Measurements from ENCODE around the gene TEKT3.

TEKT3 gene

GRCh38 chr17:15349119-15349518 lies 7.7 kb upstream of the TEKT3 start:
- DNase-seq (ENCODE audit: low spot score): no peak

- no peak for DNase-seq (ENCODE audit: low spot score)
Observed at GRCh38 chr17:15348021-15348420, 6.6 kb upstream of the TEKT3 start.

- DNase-seq (ENCODE audit: low spot score): no peak
Observed at GRCh38 chr17:15346066-15346595, 4.7 kb upstream of the TEKT3 start.

- no peak for DNase-seq (ENCODE audit: low spot score)
Observed at GRCh38 chr17:15343749-15344148, 2.4 kb upstream of the TEKT3 start.

- DNase-seq (ENCODE audit: low spot score): no peak
Observed at GRCh38 chr17:15342460-15342859, 1.1 kb upstream of the TEKT3 start.

- no peak for DNase-seq (ENCODE audit: low spot score)
Observed at GRCh38 chr17:15341966-15342365, 569 bp upstream of the TEKT3 start.

GRCh38 chr17:15340966-15341365 lies 431 bp downstream of the TEKT3 start:
- no peak for DNase-seq (ENCODE audit: low spot score)

GRCh38 chr17:15335446-15335845 lies 6.0 kb downstream of the TEKT3 start:
- DNase-seq (ENCODE audit: low spot score): no peak

- no peak for DNase-seq (ENCODE audit: low spot score)
Observed at GRCh38 chr17:15334266-15334665, 7.1 kb downstream of the TEKT3 start.

GRCh38 chr17:15332338-15332737 lies 9.1 kb downstream of the TEKT3 start:
- DNase-seq (ENCODE audit: low spot score): no peak

GRCh38 chr17:15323131-15323530 lies 18.3 kb downstream of the TEKT3 start:
- DNase-seq (ENCODE audit: low spot score): no peak

GRCh38 chr17:15321556-15322251 lies 19.7 kb downstream of the TEKT3 start:
- no peak for DNase-seq (ENCODE audit: low spot score)

- DNase-seq (ENCODE audit: low spot score): no peak
Observed at GRCh38 chr17:15319452-15320010, 21.9 kb downstream of the TEKT3 start.

- DNase-seq (ENCODE audit: low spot score): no peak
Observed at GRCh38 chr17:15311996-15312395, 29.4 kb downstream of the TEKT3 start.

- no peak for DNase-seq (ENCODE audit: low spot score)
Observed at GRCh38 chr17:15309793-15310192, 31.6 kb downstream of the TEKT3 start.

- DNase-seq (ENCODE audit: low spot score): no peak
Observed at GRCh38 chr17:15309236-15309635, 32.2 kb downstream of the TEKT3 start.

- no peak for DNase-seq (ENCODE audit: low spot score)
Observed at GRCh38 chr17:15308758-15309157, 32.6 kb downstream of the TEKT3 start.

- no peak for DNase-seq (ENCODE audit: low spot score)
Observed at GRCh38 chr17:15307710-15308111, 33.7 kb downstream of the TEKT3 start.

- DNase-seq (ENCODE audit: low spot score): no peak
Observed at GRCh38 chr17:15303851-15304250, 37.5 kb downstream of the TEKT3 start.

- DNase-seq (ENCODE audit: low spot score): no peak
Observed at GRCh38 chr17:15303268-15303667, 38.1 kb downstream of the TEKT3 start.

GRCh38 chr17:15301845-15302244 lies 39.6 kb downstream of the TEKT3 start:
- DNase-seq (ENCODE audit: low spot score): no peak

GRCh38 chr17:15298176-15298575 lies 43.2 kb downstream of the TEKT3 start:
- DNase-seq (ENCODE audit: low spot score): no peak

- no peak for DNase-seq (ENCODE audit: low spot score)
Observed at GRCh38 chr17:15293558-15293957, 47.8 kb downstream of the TEKT3 start.
